Suprapubic skin (tissue), 3 donors: ENCODE measurements around the gene SYK.

ENCODE experiments used
- EP300 ChIP-seq: sonication (generic); formaldehyde crosslinking; IDR thresholded peaks from one replicate; pipeline ENCODE4 v1.6.1; 2017; ENCODE audit warnings: antibody characterized with exemption
- POLR2A ChIP-seq, 2 donors: fragments of 450-650 bp; IDR thresholded peaks; one replicate each; pipeline ENCODE4 v1.6.1; 2017; ENCODE audit warnings: antibody characterized with exemption in 2 of 2, mild to moderate bottlenecking in 2 of 2, moderate library complexity in 2 of 2
- TF ChIP-seq, protein P1 (sequence below), 2 donors: fragments of 200-600 bp in 1 of 2; fragments of 450-650 bp in 1 of 2; sonication (generic) in 1 of 2; IDR thresholded peaks; one replicate each; pipeline ENCODE4 v1.5.1; 2016 to 2019; ENCODE audit warnings: antibody characterized with exemption in 2 of 2, mild to moderate bottlenecking in 1 of 2, moderate library complexity in 1 of 2

DNA sequence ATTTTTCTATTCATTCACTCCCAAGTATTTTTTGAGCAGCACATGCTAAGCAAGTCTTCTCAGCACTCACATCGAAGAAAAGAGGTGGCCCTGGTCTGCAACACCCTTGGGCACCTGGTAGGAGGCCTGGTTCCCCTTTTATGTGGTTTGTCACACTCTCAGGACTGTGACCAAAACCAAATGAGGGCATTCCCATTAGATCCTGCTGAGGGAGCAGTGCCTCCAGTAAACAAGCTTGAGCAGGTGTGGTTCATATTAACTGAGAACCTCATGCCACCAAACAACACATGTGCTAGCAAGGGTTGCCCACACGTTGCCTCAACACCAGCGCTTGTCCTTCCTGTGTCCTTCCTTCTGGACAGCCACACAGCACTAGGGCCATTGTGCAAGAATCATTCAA, 26.9 kb upstream of the SYK start:
- TF ChIP-seq POLR2A (IDR thresholded peaks at IDR 0.05) (no peak), EP300 (no peak)
- TF ChIP-seq, protein P1, sequence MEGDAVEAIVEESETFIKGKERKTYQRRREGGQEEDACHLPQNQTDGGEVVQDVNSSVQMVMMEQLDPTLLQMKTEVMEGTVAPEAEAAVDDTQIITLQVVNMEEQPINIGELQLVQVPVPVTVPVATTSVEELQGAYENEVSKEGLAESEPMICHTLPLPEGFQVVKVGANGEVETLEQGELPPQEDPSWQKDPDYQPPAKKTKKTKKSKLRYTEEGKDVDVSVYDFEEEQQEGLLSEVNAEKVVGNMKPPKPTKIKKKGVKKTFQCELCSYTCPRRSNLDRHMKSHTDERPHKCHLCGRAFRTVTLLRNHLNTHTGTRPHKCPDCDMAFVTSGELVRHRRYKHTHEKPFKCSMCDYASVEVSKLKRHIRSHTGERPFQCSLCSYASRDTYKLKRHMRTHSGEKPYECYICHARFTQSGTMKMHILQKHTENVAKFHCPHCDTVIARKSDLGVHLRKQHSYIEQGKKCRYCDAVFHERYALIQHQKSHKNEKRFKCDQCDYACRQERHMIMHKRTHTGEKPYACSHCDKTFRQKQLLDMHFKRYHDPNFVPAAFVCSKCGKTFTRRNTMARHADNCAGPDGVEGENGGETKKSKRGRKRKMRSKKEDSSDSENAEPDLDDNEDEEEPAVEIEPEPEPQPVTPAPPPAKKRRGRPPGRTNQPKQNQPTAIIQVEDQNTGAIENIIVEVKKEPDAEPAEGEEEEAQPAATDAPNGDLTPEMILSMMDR (IDR thresholded peaks at IDR 0.05): no peak
